HCT116 (cell line): ENCODE measurements around the gene SVBP. TPM values are rescaled to one million over a fixed set of nuclear protein-coding genes. Genes with fewer than 3 reads are reported as not detected.

Experiments
- ATAC-seq: fragments of 200-7000 bp; cut with Tn5 transposase; 2 replicates; pipeline ENCODE4 v1.9.1; 2020; ENCODE audit warnings: mild to moderate bottlenecking, moderate library complexity
- BruUV-seq: library from RNA; stranded (reverse); fragments of 400-500 nt; replicated peaks from 2 replicates; lab custom pipeline; 2021; lab: Mats Ljungman, UMichigan
- CTCF ChIA-PET: fragments of 300-600 bp; sonication (Branson Sonifier 250); formaldehyde crosslinking; loops from one replicate; lab custom pipeline; 2021; ENCODE audit warnings: antibody characterized with exemption; lab: Charles Lee
- POLR2A ChIA-PET: fragments of 300-600, 350-600 bp; sonication (Branson Sonifier 250); formaldehyde crosslinking; loops from one replicate; lab custom pipeline; 2021; ENCODE audit warnings: antibody characterized with exemption; lab: Charles Lee
- RAD21 ChIA-PET, 2 experiments: fragments of 300-600 bp; sonication (Branson Sonifier 250); formaldehyde crosslinking; loops; one replicate each; lab custom pipeline; 2023; ENCODE audit warnings: low total read pairs in 2 of 2; ENCODE audit not compliant: uncharacterized antibody in 2 of 2, unreplicated experiment in 2 of 2, low non-redundant PET in 1 of 2; lab: Charles Lee
- DNase-seq: peaks from one replicate; pipeline ENCODE4 v3.0.0-alpha.2; 2010; ENCODE audit warnings: low read depth, low spot score
- H2AFZ ChIP-seq: fragments of 200-600 bp; shearing (Covaris generic), sonication (generic); 2 replicates; pipeline ENCODE4 v1.6.1; 2017; ENCODE audit warnings: low read depth, mixed run types, mixed read lengths, antibody characterized with exemption, low read length; ENCODE audit not compliant: poor library complexity, severe bottlenecking
- H3K27ac ChIP-seq: 2 replicates; pipeline ENCODE4 v1.5.1; 2012; ENCODE audit warnings: low read depth, low read length
- H3K27me3 ChIP-seq: fragments of 200-600 bp; sonication (generic); 2 replicates; pipeline ENCODE4 v1.6.1; 2016; ENCODE audit warnings: mixed run types, low read length, mixed read lengths; ENCODE audit not compliant: insufficient read depth
- H3K36me3 ChIP-seq, 2 experiments: fragments of 200-500 bp in 1 of 2; fragments of 200-600 bp in 1 of 2; sonication (Bioruptor generic) in 1 of 2; sonication (generic) in 1 of 2; 2 replicates each; pipeline versions ENCODE4 v1.5.1 to v1.6.1; 2014 to 2016; ENCODE audit warnings: low read length in 2 of 2, inconsistent platforms in 1 of 2, mixed read lengths in 1 of 2, mixed run types in 1 of 2; ENCODE audit not compliant: insufficient read depth in 2 of 2, control insufficient read depth in 1 of 2
- H3K4me1 ChIP-seq, 2 experiments: fragments of 200-600 bp in 1 of 2; sonication (generic) in 1 of 2; 2 replicates each; pipeline versions ENCODE4 v1.5.1 to v1.6.1; 2012 to 2017; ENCODE audit warnings: low read length in 2 of 2, inconsistent platforms in 1 of 2, mild to moderate bottlenecking in 1 of 2, mixed read lengths in 1 of 2, mixed run types in 1 of 2, moderate library complexity in 1 of 2; ENCODE audit not compliant: insufficient read depth in 2 of 2, control insufficient read depth in 1 of 2
- H3K4me2 ChIP-seq: fragments of 200-600 bp; sonication (generic); 2 replicates; pipeline ENCODE4 v1.6.1; 2017; ENCODE audit warnings: mixed run types, low read length, mixed read lengths
- H3K4me3 ChIP-seq, 2 experiments: fragments of 200-600 bp in 1 of 2; sonication (generic) in 1 of 2; replicated peaks in 1 of 2; 2 replicates each; pipeline ENCODE4 v1.5.1; 2011 to 2016; ENCODE audit warnings: low read length in 2 of 2, control low read depth in 1 of 2, low read depth in 1 of 2, mild to moderate bottlenecking in 1 of 2, mixed read lengths in 1 of 2, mixed run types in 1 of 2
- H3K79me2 ChIP-seq: fragments of 200-600 bp; sonication (generic); 2 replicates; pipeline ENCODE4 v1.6.1; 2017; ENCODE audit warnings: mild to moderate bottlenecking, mixed run types, low read length, moderate library complexity, mixed read lengths; ENCODE audit not compliant: insufficient read depth
- H3K9ac ChIP-seq: fragments of 200-600 bp; sonication (generic); 2 replicates; pipeline ENCODE4 v1.6.1; 2016; ENCODE audit warnings: low read length, mixed read lengths
- H3K9me2 ChIP-seq: fragments of 200-600 bp; sonication (generic), shearing (Covaris generic); 2 replicates; pipeline ENCODE4 v1.6.1; 2017; ENCODE audit warnings: mixed run types, mild to moderate bottlenecking, moderate library complexity; ENCODE audit not compliant: insufficient read depth
- H3K9me3 ChIP-seq, 2 experiments: fragments of 200-500 bp in 1 of 2; fragments of 200-600 bp in 1 of 2; sonication (Bioruptor generic) in 1 of 2; sonication (generic) in 1 of 2; 2 replicates each; pipeline ENCODE4 v1.6.1; 2014 to 2017; ENCODE audit warnings: low read length in 2 of 2, mixed read lengths in 2 of 2, inconsistent platforms in 1 of 2, low read depth in 1 of 2, mild to moderate bottlenecking in 1 of 2, mixed run types in 1 of 2, moderate library complexity in 1 of 2; ENCODE audit not compliant: control insufficient read depth in 1 of 2, insufficient read depth in 1 of 2
- H4K20me1 ChIP-seq: fragments of 200-600 bp; sonication (generic), shearing (Covaris generic); 2 replicates; pipeline ENCODE4 v1.6.1; 2017; ENCODE audit warnings: mixed run types, mild to moderate bottlenecking, moderate library complexity; ENCODE audit not compliant: insufficient read depth
- CBX3 ChIP-seq: IDR thresholded peaks from 2 replicates; pipeline ENCODE4 v1.6.1; 2012; ENCODE audit warnings: low read depth
- CTCF ChIP-seq, 3 experiments: fragments of 200-600 bp in 1 of 3; sonication (generic) in 1 of 3; IDR thresholded peaks in 2 of 3; conservative IDR thresholded peaks in 1 of 3; 2 replicates each; pipeline ENCODE4 v1.5.1; 2012 to 2017; ENCODE audit warnings: low read depth in 2 of 3, low read length in 2 of 3, antibody characterized with exemption in 1 of 3, borderline replicate concordance in 1 of 3, control low read depth in 1 of 3, mild to moderate bottlenecking in 1 of 3, mixed read lengths in 1 of 3, mixed run types in 1 of 3, moderate library complexity in 1 of 3; ENCODE audit not compliant: insufficient read depth in 1 of 3
- EGR1 ChIP-seq: IDR thresholded peaks from 2 replicates; pipeline ENCODE4 v1.6.1; 2012; ENCODE audit warnings: low read depth
- EZH2 ChIP-seq: fragments of 200-600 bp; sonication (generic); IDR thresholded peaks from 2 replicates; pipeline ENCODE4 v1.6.1; 2017; ENCODE audit warnings: antibody characterized with exemption, mixed run types
- EZH2phosphoT487 ChIP-seq: fragments of 200-600 bp; IDR thresholded peaks from 2 replicates; pipeline ENCODE4 v1.6.1; 2018; ENCODE audit warnings: antibody characterized with exemption, borderline replicate concordance
- JUND ChIP-seq: IDR thresholded peaks from 2 replicates; pipeline ENCODE4 v1.6.1; 2012
- MAX ChIP-seq: IDR thresholded peaks from 2 replicates; pipeline ENCODE4 v1.6.1; 2012
- POLR2A ChIP-seq: IDR thresholded peaks from 2 replicates; pipeline ENCODE4 v1.7.0; 2011; ENCODE audit warnings: borderline replicate concordance; ENCODE audit not compliant: insufficient read depth, insufficient read length; ENCODE audit errors: extremely low read depth
- POLR2AphosphoS5 ChIP-seq: IDR thresholded peaks from 2 replicates; pipeline ENCODE4 v1.6.1; 2011; ENCODE audit warnings: mild to moderate bottlenecking, low read depth, low read length, moderate library complexity
- RAD21 ChIP-seq: IDR thresholded peaks from 2 replicates; pipeline ENCODE4 v1.6.1; 2012; ENCODE audit warnings: low read depth, mild to moderate bottlenecking
- REST ChIP-seq: IDR thresholded peaks from 2 replicates; pipeline ENCODE4 v1.6.1; 2012; ENCODE audit warnings: low read depth
- SIN3A ChIP-seq: IDR thresholded peaks from 2 replicates; pipeline ENCODE4 v1.6.1; 2012; ENCODE audit warnings: low read depth
- SP1 ChIP-seq: IDR thresholded peaks from 2 replicates; pipeline ENCODE4 v1.6.1; 2012; ENCODE audit warnings: low read depth
- SRF ChIP-seq: IDR thresholded peaks from 2 replicates; pipeline ENCODE4 v1.6.1; 2012; ENCODE audit warnings: low read depth
- YY1 ChIP-seq: IDR thresholded peaks from 2 replicates; pipeline ENCODE4 v1.6.1; 2011; ENCODE audit warnings: low read length, low read depth, moderate library complexity, mild to moderate bottlenecking; ENCODE audit not compliant: insufficient replicate concordance; ENCODE audit errors: extremely low read depth
- ZBTB33 ChIP-seq: IDR thresholded peaks from 2 replicates; pipeline ENCODE4 v1.6.1; 2011; ENCODE audit warnings: mild to moderate bottlenecking, low read length, moderate library complexity; ENCODE audit not compliant: insufficient replicate concordance; ENCODE audit errors: extremely low read depth
- ZFX ChIP-seq: fragments of 450-650 bp; IDR thresholded peaks from 2 replicates; pipeline ENCODE4 v1.6.1; 2017
- intact Hi-C: fragments of 100-400 bp; cut with micrococcal nuclease; formaldehyde crosslinking; loops from 2 replicates; pipeline ENCODE4 v1.10.0; 2022
- total RNA-seq: library from RNA; stranded (reverse); gene quantifications from one replicate; pipeline ENCODE4 v1.2.1, GENCODE V29; 2021; ENCODE audit not compliant: unreplicated experiment

The SVBP gene
- total RNA-seq, 1 experiment from 2014 or later = 14.4 TPM

GRCh38 chr1:42774928-42775526, 42.2 kb downstream of the SVBP start (continued):
- TF ChIP-seq REST (no peak), MAX (no peak), EGR1 (no peak), SIN3A (no peak), POLR2AphosphoS5 (no peak), CBX3 (no peak), POLR2A (no peak), SRF (no peak), ZFX (no peak)
- TF ChIP-seq, all 23 proteins: peak for 0

- BruUV-seq = no TSS peak
- no peak for DNase-seq
- H3K36me3 ChIP-seq = peaks cover 9 to 19% of the 10 kb centered on the region in 2 experiments; a peak in 3 of 4 replicates
- no peak for TF ChIP-seq POLR2AphosphoS5
- no peak for TF ChIP-seq POLR2A
- TF ChIP-seq SP1 = no peak
- no peak for TF ChIP-seq SRF
- no peak for TF ChIP-seq CTCF (IDR thresholded peaks at IDR 0.05 in 2 of 3, conservative IDR thresholded peaks at IDR 0.05 in 1 of 3; ENCODE audit: borderline replicate concordance in 1 of 3, insufficient read depth in 1 of 3, low read depth in 2 of 3, low read length in 2 of 3)
- no peak for TF ChIP-seq ZFX
- TF ChIP-seq EGR1 = no peak
- TF ChIP-seq ZBTB33 = no peak
- no peak for TF ChIP-seq RAD21
- no peak for TF ChIP-seq YY1
- TF ChIP-seq EZH2 = no peak
- no peak for TF ChIP-seq JUND
- no peak for TF ChIP-seq EZH2phosphoT487
Observed at GRCh38 chr1:42773420-42773819, 43.8 kb downstream of the SVBP start.

More at GRCh38 chr1:42773420-42773819, 43.8 kb downstream of the SVBP start:
- H3K27me3 ChIP-seq = no peaks in the 10 kb centered on the region
- ChIA-PET POLR2A (no interaction called here), RAD21 (no interaction called here), CTCF (interaction anchor here (0.6 kb wide), 1 partner anchor 10 kb away, joined by 5 read pairs; no protein-coding TSS in a partner anchor)
- no peaks in the 10 kb centered on the region for H3K9me2 ChIP-seq
- H3K79me2 ChIP-seq = no peaks in the 10 kb centered on the region
- H3K4me1 ChIP-seq = peaks cover under 1 to 1% of the 10 kb centered on the region in 2 experiments; a peak in 1 of 4 replicates
- no peak overlapping the region for H3K4me3 ChIP-seq
- no peaks in the 10 kb centered on the region for H3K9me3 ChIP-seq
- ATAC-seq = no peak
- H3K27ac ChIP-seq = no peak overlapping the region
- intact Hi-C loops = no loop called here
- H3K4me2 ChIP-seq = no peak overlapping the region
- H2AFZ ChIP-seq = no peak overlapping the region
- H3K9ac ChIP-seq = no peak overlapping the region
- H4K20me1 ChIP-seq = no peaks in the 10 kb centered on the region
